ENCODE measurements around the gene C20orf144.

GRCh38 chr20:33624399-33624798, 37.7 kb upstream of the C20orf144 start:
- TF ChIP-seq CTCF (IDR thresholded peaks at IDR 0.05) (no peak), POLR2A (IDR thresholded peaks at IDR 0.05) (no peak)
